Skin epidermis (tissue), 12 donors: Measurements from ENCODE around the gene RUNX1.
A peak's percentile ranks its signal among the peaks of the same experiment; 100 is the strongest.

Experiments
- H3K27ac ChIP-seq, 21 experiments: fragments of 200-600 bp; sonication (generic) in 11 of 21; one replicate each; pipeline ENCODE4 v1.5.0; 2020; ENCODE audit warnings: mild to moderate bottlenecking in 3 of 21, inconsistent platforms in 2 of 21, moderate library complexity in 2 of 21
- H3K4me3 ChIP-seq, 7 experiments: fragments of 200-600 bp; sonication (generic) in 2 of 7; one replicate each; pipeline ENCODE4 v1.5.0; 2020; ENCODE audit warnings: inconsistent platforms in 2 of 7, mild to moderate bottlenecking in 2 of 7, moderate library complexity in 1 of 7

RUNX1 gene

DNA sequence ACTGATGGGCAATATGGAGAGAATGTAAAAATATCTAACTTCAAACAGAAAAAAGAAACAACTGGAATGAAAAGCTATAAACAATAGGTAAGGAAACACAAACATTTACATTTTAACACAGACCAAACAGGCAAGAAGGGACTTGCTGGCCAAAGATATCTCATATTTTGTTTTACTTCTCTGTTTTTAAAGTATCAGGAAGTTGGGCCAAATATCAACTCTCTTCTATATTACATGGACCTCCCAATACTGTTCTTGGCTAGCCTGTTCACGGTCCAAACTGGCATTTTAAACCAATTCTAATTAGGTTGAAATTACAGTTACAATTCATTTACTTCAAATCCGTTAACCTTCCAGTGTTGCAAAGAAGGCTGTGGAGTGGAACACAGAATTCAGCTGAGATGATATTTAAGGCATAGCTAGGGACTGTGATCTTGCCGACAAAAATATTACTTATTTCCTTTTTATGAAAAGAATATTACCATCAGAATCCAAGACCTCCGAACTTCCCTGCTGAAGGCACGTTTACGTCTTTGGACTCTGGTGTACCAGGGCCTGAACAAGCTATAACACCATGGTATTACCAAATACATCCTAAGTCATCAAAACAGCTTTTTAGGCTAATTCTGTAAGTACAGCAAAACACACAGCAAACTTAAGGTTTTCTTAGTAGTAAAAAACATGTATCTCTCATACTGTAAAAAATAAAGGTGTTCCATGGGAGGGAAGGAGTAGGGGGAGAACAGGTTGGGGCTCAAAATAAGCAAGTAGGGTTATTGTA lies 165.4 kb downstream of the RUNX1 start:
- Histone ChIP-seq H3K27ac (peak overlapping the region in 20 of 21 experiments; percentile 4 to 100 (median 97)), H3K4me3 (peak overlapping the region; percentile 55 to 84 (median 78))

DNA sequence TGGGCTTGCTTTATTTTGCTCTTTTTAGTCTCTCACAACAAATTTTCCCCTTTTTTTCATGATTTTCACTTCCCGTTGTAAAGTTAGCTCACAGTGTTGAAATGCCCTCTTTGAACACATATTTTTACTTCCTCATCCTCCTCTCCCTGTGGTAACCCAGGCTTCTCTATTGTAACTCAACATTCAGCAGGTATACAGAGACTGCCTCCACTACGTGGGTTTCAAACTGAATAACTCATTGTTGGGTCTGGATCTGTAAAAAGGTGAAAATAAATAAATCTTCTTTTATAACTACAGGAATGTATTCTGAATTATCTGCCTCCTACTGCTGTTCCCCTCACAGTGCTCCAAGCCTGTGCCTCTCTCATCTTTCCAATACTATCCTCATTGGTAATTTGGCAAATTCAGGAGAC lies 166.4 kb downstream of the RUNX1 start:
- H3K4me3 ChIP-seq, result peak overlapping the region; percentile 7 to 84 (median 78)
- H3K27ac ChIP-seq, result peak overlapping the region in 19 of 21 experiments; percentile 35 to 100 (median 97)

DNA sequence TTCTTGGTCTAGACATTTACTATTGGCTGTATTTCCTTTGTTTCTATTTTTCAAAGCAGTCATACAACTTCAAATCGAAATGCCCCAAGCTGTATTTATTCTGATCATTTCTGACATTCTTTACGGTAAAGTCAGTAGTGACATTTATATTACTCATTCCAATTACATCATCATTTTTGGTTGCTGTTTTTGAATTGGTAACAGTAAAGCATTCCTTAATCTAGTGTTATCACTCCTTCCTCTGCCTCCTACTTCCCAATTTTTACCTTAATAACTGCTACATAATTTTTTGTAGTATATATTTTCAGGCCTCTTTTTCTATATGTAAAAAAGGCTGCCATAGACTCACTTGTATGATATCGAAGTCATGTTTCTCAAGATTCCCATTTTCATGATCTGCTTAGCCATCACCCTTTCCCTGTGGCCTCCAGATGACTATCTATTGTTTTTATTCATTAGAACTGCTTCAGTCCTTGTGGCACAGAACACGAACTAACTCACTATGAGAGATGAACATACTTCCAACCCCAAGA lies 167.2 kb downstream of the RUNX1 start:
- Histone ChIP-seq H3K4me3 (peak overlapping the region in 6 of 7 experiments; percentile 7 to 84 (median 74)), H3K27ac (peak overlapping the region in 19 of 21 experiments; percentile 35 to 100 (median 97))

DNA sequence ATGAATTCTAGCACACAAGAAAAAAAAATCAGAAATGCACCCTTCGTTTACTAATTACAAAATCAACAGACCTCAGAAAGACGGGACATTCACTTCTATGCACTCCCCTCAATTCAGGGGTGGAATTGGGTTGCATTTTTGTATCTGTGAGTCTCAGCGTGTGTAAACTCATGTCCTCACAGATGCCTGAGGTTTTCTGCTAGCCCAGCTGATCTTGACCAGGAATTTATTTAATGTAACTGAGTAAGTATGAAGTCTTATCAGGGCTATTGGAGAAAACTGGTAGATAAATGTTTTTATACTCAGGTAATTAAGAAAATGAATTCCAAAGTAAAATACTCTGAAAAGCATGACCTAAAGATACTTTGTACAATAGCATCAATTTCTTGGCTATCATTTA lies 167.7 kb downstream of the RUNX1 start:
- H3K4me3 ChIP-seq, result peak overlapping the region in 3 of 7 experiments; percentile 0 to 78 (median 8)
- peak overlapping the region in 12 of 21 experiments; percentile 13 to 100 (median 69) for H3K27ac ChIP-seq

DNA sequence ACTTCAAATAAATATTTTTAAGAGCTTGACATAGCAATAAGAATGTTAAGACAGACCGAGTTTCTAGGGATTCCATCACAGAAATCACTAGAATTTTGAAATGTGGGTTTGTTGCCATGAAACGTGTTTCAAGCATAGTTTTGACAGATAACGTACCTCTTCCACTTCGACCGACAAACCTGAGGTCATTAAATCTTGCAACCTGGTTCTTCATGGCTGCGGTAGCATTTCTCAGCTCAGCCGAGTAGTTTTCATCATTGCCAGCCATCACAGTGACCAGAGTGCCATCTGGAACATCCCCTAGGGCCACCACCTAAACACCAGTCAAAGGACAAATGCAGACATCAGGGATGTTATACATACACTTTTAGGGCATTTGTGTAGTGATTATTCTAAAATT lies 168.7 kb downstream of the RUNX1 start:
- H3K27ac ChIP-seq, result peak overlapping the region in 3 of 21 experiments; percentile 14 to 99 (median 98)
- no peak overlapping the region for H3K4me3 ChIP-seq

DNA sequence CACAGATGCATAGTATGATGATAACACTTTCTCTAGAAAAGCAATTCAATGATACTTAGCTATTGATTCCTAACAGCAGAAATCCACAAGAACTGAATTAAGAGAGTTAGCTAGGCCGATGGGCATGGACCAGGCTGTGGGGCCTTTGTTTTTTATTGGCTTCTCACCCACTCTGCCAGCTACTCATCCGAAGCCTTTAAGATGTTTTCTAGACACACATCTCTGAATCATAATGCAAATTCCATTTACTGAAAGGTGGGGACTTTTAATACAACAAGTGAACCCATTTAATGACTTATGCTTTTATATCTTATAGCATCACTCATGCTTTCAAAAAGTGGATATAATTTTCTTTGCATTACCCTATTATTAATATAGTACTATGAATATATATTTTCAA lies 170.2 kb downstream of the RUNX1 start:
- Histone ChIP-seq H3K27ac (peak overlapping the region in 2 of 21 experiments; percentile 2 to 5), H3K4me3 (no peak overlapping the region)

DNA sequence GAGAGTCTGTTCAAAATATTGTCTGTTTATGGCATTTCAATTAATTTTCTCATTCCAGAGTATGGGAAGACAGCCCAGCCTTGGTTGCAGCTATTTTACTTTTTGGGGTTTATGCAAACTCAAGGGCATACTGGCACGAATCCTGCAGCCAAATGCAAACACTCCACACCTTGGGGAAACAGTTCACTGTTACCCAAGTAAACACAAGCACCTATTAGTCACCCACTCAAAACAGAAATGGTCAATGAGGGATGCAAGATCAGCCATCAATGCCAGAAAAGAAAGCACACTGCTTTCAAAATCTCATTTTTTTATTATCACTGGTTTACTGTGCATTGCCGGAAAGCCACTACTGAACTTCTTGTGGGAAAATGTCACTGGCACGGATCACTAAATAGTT lies 170.6 kb downstream of the RUNX1 start:
- peak overlapping the region in 2 of 21 experiments; percentile 5 to 47 for H3K27ac ChIP-seq

DNA sequence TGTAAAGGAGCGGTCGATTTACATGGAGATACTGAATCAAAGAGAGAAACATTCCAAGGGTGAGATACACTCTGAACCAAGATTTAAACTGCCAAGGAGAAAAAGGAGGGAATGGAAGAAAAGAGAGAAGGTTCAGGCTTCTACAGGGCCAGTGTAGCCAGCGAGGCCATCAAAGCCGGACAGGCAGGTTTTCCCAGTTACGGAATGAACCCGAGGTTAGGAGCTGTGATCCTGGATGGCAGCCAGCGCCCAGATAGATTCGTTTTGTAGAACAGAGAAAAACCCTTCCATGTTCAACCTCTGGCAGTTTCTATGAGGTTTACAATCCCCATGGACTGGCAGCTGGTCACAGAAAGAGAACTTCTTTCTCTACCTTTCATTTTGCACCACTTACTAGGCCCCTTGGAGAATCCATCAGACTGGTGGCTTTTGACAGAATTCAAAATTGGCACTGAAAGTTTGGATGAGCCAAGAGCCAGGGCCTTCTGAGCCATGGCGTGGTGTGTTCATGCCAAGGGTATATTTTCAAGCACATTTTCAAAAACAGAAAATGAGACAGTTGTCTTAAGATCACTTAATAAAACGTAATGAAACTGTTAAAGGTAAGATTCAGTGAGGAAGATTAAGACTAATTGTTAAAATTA lies 171.5 kb downstream of the RUNX1 start:
- Histone ChIP-seq H3K27ac (peak overlapping the region in 9 of 21 experiments; percentile 5 to 56 (median 25)), H3K4me3 (no peak overlapping the region)

More for the DNA sequence above, 170.6 kb downstream of the RUNX1 start:
- H3K4me3 ChIP-seq, result no peak overlapping the region

DNA sequence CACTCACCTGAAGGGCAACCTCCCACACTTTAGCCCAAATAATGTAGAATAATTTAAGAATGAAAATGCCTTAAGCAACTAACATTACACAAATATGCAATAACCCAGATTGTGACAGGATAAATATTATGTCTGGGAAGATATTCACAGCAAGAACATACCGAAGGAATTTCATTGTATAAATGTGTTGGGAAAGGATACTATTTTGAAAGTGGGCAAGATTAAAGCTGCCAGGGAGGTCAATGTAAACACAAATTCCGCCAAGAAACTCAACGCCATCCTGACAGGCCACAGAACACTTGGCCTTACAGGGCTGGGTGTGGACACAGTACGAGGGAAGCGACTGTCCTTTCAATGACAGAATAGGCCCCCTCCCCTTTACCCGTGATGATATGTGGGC lies 173.3 kb downstream of the RUNX1 start:
- H3K4me3 ChIP-seq, result no peak overlapping the region
- peak overlapping the region in 4 of 21 experiments; percentile 12 to 69 (median 32) for H3K27ac ChIP-seq

DNA sequence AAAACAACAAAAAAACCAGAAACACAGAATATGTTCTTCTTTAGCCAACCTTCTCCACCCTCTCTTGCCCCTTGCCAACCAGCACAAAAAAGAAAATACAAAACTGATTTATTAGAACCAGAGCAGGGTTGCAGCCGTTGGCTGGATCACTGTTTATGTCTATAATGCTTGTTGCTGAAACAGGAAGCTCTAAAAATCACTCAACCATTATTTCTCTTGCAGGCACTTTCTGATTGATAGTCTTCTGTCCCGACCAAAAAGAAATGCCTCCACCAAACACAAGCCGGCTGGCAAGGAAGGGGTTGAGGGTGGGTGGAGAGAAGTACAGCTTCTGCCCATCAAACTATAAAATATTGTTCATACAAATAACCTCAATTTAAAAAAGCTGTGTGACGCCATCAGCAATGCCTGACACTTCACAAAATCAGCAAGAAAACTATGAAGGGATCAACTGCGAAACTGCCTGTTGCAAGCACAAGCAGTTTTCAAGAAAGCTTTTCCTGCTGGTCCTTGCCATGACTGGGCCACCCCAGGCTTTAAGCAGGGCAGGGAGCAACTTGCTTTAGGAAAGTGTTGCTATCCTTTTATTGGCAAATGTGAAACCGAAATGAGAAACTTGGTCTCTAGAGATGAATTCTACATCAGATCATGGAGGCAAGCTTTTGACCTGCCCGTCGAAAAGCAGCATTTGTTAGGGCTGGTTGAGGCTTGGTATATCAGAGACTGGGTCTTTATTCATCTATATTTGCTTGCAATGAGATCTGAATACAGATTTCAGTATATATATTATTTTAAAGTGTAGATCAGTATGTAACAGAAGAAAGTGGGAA lies 174.2 kb downstream of the RUNX1 start:
- H3K27ac ChIP-seq, result peak overlapping the region in 9 of 21 experiments; percentile 12 to 69 (median 36)
- H3K4me3 ChIP-seq, result no peak overlapping the region

DNA sequence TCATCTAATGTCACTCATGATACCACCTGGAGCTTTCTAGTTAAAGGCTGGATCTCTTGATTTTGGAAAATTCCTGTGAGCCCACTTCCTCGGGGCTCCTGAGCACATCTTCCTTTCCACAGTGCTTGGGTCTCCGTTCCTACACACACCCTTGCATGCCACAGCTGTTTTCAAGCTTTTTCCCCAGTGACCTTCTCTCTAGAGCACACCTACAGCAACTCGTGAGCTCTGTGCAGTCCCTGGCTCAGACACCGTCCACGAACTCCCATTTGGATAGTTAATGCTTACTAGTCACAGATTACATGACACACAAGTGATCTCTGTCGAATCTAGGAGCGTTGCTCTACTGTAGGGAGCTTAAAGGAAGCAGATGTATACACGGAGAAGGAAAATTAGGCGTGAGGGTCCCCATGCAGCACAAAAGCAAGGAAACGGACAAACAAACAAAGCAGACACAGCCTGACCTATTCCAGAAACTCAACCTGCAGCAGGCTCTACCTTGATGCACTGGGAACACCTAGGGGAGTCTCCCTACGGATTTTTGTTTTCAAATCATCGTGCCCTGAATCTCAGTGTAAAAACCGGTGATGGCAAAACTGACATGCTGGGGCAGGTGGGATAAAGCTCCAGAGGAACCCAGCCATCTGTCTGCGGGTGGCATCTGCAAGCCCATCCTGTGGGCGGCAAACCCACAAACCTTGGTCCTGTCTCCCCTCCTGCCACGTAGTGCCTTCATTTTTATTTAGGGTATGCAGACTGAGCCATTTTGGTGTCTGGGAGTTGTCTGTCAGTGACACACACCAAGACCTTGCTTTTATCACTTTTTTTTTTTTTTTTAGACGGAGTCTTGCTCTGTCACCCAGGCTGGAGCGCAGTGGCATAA lies 177.8 kb downstream of the RUNX1 start:
- H3K27ac ChIP-seq, result no peak overlapping the region
- H3K4me3 ChIP-seq, result no peak overlapping the region

DNA sequence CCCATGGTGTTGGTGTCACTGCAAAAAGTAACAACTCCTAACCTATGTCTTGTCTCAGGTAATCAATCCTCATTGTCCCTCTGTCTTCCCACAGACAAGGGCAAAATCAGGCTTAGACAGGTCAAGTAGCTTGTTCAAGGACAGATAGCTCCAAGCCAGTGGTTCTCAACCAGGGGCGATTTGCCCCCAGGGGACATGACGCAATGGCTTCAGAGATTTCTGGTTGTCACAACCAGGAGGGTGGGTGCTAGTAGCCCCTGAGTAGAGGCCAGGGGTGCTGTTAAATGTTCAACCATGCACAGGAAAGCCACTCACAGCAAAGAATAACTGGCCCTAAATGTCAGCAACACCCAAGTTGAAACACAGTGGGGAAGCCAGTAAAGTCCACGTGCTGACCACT lies 178.9 kb downstream of the RUNX1 start:
- Histone ChIP-seq H3K4me3 (no peak overlapping the region), H3K27ac (peak overlapping the region in 6 of 21 experiments; percentile 5 to 70 (median 26))

DNA sequence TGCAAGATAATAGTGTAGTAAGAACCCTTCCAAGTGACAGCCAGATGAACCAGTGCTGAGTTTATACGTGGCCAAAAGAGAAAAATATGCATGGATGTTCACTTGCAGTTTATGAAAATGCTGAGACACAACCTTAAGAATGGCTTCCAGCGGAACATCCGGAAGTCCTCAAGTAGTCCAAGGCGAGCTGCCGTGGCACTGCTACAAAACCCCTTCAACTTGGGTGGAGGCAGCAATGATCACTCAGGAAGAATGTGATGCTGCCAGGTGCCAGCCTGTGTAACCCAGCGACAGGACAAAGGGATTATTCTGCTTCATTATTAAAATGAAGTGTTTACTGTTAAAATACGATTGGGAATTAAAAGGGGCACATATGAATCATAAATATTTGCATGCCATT lies 179.6 kb downstream of the RUNX1 start:
- H3K4me3 ChIP-seq, result no peak overlapping the region
- H3K27ac ChIP-seq, result peak overlapping the region in 3 of 21 experiments; percentile 3 to 63 (median 7)

DNA sequence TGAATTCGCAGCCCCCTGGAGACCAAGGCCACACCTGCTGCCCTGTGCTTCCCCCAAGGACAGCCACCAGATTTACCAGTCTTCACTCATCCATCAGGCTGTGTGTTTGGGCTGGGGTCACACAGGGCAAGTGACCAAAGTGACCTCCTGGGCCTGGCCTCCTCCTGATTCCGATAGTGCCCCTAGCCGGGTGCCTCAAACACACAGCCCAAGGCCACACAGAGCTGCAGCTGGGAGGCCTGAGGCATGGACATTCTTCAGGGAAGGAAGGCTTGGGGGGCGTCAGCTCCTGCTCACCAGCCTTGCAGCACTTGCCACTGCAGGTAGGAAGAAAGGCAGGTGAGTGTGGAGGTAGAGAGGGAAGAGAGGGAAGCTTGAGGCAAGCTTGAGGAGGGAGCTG lies 181.3 kb downstream of the RUNX1 start:
- Histone ChIP-seq H3K4me3 (no peak overlapping the region), H3K27ac (peak overlapping the region in 1 of 21 experiments; percentile 23)

DNA sequence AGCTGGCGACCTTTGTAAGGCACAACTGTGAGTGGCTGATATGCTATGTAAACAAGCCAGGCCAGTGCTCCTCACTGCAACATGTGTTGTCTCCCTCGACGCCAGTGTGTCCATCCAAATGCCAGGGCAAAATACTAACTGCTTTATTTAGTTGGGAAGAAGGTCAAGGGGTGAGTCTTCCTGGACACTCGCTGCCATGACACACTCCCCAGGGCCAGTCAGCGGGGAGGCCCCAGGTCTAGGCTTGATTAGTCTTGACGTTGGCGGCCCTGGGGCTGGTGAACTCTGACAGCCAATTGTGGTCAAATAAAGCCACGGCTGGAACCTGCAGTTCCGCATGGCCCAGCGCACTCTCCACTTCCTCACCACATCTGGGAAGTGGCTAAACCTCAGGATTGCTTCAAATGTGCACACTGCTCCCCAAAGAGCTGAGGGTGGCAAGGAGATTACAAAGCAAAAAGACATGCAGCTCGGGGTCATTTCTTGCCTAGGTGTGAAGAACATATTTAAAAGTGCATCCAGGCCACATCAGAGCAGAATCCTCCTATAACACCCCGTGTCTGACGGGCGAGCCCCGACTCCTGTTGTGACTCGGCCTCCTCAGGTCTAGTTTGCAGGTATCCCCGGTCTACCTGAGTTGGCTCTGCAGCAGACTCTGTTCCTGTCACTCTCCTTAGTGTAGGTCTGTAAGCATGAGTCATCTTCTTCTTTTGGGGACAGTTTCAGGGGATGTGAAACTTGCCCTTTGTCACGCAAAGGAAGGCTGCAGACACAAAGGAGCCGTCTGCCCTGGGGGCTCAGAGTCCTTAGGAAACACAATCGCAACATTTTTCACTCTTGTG lies 183.5 kb downstream of the RUNX1 start:
- Histone ChIP-seq H3K4me3 (no peak overlapping the region), H3K27ac (peak overlapping the region in 1 of 21 experiments; percentile 54)

DNA sequence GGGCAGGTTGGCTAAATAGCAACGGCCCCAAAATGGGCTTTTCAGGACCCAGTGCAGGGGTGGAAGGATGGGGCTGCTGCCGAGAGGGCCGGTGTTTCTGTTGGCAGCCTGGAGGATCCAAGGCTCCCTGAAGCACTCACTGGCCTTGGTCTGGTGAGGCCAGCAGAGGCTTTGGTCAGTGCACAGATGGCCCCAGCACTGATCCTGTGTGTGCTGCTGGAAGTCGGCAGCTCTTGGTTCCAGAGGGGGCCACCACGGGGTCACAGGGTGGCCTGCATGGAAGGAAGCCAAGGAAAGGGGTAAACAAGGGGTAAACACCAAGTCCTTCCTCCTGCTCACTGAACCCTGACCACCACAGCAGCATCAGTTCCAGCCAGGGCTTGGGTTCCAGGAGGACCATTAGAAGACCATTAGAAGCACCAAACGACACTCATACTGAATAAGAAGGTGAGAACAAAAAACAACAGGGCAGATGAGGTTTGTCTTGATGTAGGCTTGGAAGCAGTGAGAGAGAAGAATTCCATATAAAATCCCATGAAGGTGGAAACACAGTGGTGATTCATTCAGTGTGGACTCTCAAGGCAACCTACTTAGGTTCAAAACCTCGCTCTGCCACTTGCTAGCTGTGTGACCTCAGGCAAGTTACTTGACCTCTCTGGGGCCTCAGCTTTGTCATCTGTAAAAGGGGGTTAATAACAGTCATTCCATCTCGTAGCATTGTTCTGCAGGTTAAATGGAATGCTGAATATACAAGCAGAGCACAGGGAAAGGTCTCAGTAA lies 184.5 kb downstream of the RUNX1 start:
- H3K4me3 ChIP-seq, result no peak overlapping the region
- peak overlapping the region in 6 of 21 experiments; percentile 6 to 70 (median 15) for H3K27ac ChIP-seq

DNA sequence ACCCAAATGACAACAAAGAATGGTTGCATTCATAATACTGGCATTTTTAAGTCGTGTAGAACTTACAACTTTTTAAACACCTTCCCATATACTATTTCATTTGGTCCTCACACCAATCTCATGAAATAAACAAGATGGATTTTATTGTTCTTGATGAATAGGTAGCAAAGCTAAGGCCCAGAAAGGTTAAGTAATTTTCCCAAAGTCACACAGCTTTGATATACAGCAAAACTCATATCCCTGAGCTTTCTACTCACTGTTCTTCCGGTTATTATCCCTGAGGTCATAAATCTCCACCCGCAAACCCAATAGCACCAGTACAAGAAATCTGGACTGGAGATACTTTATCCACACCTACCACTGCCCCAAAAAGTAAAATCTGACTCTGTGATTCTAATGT lies 186.2 kb downstream of the RUNX1 start:
- Histone ChIP-seq H3K4me3 (no peak overlapping the region), H3K27ac (no peak overlapping the region)
